ENCODE data around the gene CALHM4.

Gene CALHM4

DNA sequence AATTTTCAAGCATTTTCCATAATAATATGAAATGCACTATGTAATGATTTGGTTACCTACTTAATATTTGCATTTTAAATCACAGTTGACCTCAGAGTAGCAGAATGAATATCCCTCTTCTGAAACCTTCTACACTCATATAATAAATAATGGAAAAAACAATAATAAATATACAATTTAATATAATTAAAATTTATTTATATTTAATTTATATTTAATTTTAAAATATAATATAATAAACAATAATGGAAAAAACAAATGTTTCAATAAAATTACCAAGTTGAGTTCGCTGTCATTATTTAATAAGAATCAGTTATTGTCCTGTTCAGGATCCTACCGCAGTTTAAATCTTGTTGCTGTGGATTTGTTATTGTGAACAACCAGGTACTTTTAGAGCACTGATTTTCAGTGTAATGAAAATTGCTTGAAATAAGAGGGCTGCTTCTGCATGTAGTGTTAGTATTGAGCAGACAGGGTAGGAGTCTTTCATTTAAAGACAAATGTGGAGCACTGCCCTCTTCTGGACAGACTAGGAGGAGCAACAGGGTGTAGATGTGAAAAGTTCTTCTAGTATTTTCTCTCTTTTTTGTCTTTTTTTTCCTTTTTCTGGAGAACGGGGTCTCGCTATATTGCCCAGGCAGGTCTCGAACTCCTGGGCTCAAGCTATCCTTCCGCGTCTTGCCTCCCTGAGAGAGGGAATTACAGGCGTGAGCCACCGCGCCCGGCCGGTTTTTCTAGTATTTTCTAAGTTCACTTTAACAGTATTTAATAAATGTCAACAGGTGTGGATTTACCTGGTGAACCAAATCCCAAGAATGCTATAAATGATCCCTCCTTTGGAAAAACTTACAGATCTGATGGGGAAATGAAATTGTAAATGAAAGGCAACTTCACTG lies 21.6 kb upstream of the CALHM4 start:
- no peak overlapping the region for H2BK12ac ChIP-seq (ENCODE audit: low read length)
- H3K4me3 ChIP-seq (ENCODE audit: low read length in 2 of 2) = no peak overlapping the region
- H2BK15ac ChIP-seq (ENCODE audit: low read length) = no peak overlapping the region
- no peak overlapping the region for H3K9ac ChIP-seq (ENCODE audit: low read depth, low read length, poor library complexity)
- H3K79me1 ChIP-seq (ENCODE audit: low read depth, low read length) = no peaks in the 10 kb centered on the region
- H3K27ac ChIP-seq (replicated peaks; ENCODE audit: low read length) = no peak overlapping the region
- H4K91ac ChIP-seq (ENCODE audit: low read depth, low read length, poor library complexity) = no peak overlapping the region
- no peak overlapping the region for H3K14ac ChIP-seq (ENCODE audit: low read length)
- H2AK5ac ChIP-seq (ENCODE audit: low read depth, low read length) = no peak overlapping the region
- H2AFZ ChIP-seq (ENCODE audit: low read length) = no peak overlapping the region
- no peaks in the 10 kb centered on the region for H3K27me3 ChIP-seq (ENCODE audit: control insufficient read depth in 3 of 3, insufficient read depth in 3 of 3, low read depth in 1 of 3, low read length in 3 of 3)
- H3K18ac ChIP-seq (ENCODE audit: low read length) = no peak overlapping the region
- no peak overlapping the region for H3K4ac ChIP-seq (ENCODE audit: low read length)
- no peaks in the 10 kb centered on the region for H3K36me3 ChIP-seq (replicated peaks in 1 of 2; ENCODE audit: control insufficient read depth in 2 of 2, insufficient read depth in 2 of 2, low read length in 2 of 2)
- DNase-seq (ENCODE audit: low spot score) = peak; percentile 54
- no CpG with 5 or more reads among the region's 12 CpGs for WGBS, 2 donors (ENCODE audit: extremely low coverage in 2 of 2, insufficient read length in 2 of 2, insufficient replicate concordance in 1 of 2)
- H3K4me2 ChIP-seq (ENCODE audit: insufficient read depth, low read length, poor library complexity, severe bottlenecking) = no peak overlapping the region
- H3K23ac ChIP-seq (ENCODE audit: low read depth, low read length, poor library complexity) = no peak overlapping the region
- no peak overlapping the region for H2BK5ac ChIP-seq (ENCODE audit: low read length)
- H4K8ac ChIP-seq (ENCODE audit: low read depth, low read length) = no peak overlapping the region
- no peak overlapping the region for H2BK120ac ChIP-seq (ENCODE audit: low read depth, low read length)
- H3K9me3 ChIP-seq (replicated peaks in 1 of 2; ENCODE audit: control insufficient read depth in 2 of 2, insufficient read depth in 1 of 2, low read depth in 1 of 2, low read length in 2 of 2) = peaks cover 0 to under 1% of the 10 kb centered on the region in 2 donors
- peaks cover 13 to 19% of the 10 kb centered on the region in 2 donors for H3K4me1 ChIP-seq (ENCODE audit: control insufficient read depth in 2 of 2, insufficient read depth in 1 of 2, low read depth in 1 of 2, low read length in 2 of 2)

DNA sequence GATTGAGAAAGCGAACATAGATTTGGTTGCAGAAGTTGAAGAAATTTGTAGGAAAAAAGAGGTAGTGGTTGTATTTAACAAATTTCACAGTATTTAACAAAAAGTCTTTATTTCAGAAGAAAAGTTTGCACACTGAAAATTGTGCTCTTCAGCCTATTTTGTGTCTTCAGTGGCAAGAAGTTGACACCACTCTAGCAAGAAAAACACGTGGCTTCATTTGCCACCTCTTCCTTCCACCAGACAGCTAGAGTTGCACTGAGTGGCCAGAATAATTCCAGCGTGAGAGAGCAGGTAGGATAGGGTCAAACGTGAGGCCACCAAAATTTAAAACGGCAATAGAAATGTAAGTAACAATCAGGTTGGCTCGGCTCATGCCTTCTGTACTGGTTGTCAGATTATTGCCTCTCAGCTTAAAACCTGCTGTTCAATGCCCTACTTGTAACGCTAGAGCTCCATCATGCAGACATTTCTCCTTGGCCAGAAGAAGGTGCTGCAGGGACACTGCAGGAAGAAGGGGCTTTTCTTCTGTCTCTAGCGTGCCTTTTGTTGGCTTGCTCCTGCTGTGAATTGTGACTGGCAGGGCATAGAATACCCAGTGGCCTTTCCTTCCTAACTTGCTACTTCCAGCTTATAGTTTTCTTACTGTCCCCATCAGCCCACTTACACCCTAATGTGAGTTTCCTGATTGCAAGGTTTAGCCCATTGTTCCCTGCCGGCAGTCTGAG lies 20.2 kb upstream of the CALHM4 start:
- Histone ChIP-seq H3K79me1 (ENCODE audit: low read depth, low read length) (no peaks in the 10 kb centered on the region), H3K23ac (ENCODE audit: low read depth, low read length, poor library complexity) (no peak overlapping the region), H3K14ac (ENCODE audit: low read length) (no peak overlapping the region), H4K91ac (ENCODE audit: low read depth, low read length, poor library complexity) (no peak overlapping the region), H3K4me2 (ENCODE audit: insufficient read depth, low read length, poor library complexity, severe bottlenecking) (no peak overlapping the region), H3K9ac (ENCODE audit: low read depth, low read length, poor library complexity) (no peak overlapping the region), H3K27ac (replicated peaks; ENCODE audit: low read length) (no peak overlapping the region), H3K36me3 (replicated peaks in 1 of 2; ENCODE audit: control insufficient read depth in 2 of 2, insufficient read depth in 2 of 2, low read length in 2 of 2) (no peaks in the 10 kb centered on the region), H3K4me3 (ENCODE audit: low read length in 2 of 2) (peak overlapping the region in 1 of 2 donors; percentile 11), H2BK12ac (ENCODE audit: low read length) (no peak overlapping the region), H3K4me1 (ENCODE audit: control insufficient read depth in 2 of 2, insufficient read depth in 1 of 2, low read depth in 1 of 2, low read length in 2 of 2) (peaks cover 13 to 19% of the 10 kb centered on the region in 2 donors), H4K8ac (ENCODE audit: low read depth, low read length) (no peak overlapping the region), H2AFZ (ENCODE audit: low read length) (peak overlapping the region; percentile 87), H2BK15ac (ENCODE audit: low read length) (no peak overlapping the region), H2AK5ac (ENCODE audit: low read depth, low read length) (no peak overlapping the region), H3K18ac (ENCODE audit: low read length) (no peak overlapping the region), H3K9me3 (replicated peaks in 1 of 2; ENCODE audit: control insufficient read depth in 2 of 2, insufficient read depth in 1 of 2, low read depth in 1 of 2, low read length in 2 of 2) (peaks cover 0 to 2% of the 10 kb centered on the region in 2 donors), H2BK120ac (ENCODE audit: low read depth, low read length) (no peak overlapping the region), H3K4ac (ENCODE audit: low read length) (no peak overlapping the region), H2BK5ac (ENCODE audit: low read length) (no peak overlapping the region), H3K27me3 (ENCODE audit: control insufficient read depth in 3 of 3, insufficient read depth in 3 of 3, low read depth in 1 of 3, low read length in 3 of 3) (no peaks in the 10 kb centered on the region)
- 100% methylated on average over 1 of the region's 9 CpGs; no CpG with 5 or more reads in 1 of the 2 donors for WGBS, 2 donors (ENCODE audit: extremely low coverage in 2 of 2, insufficient read length in 2 of 2, insufficient replicate concordance in 1 of 2)
- no peak for DNase-seq (ENCODE audit: low spot score)

DNA sequence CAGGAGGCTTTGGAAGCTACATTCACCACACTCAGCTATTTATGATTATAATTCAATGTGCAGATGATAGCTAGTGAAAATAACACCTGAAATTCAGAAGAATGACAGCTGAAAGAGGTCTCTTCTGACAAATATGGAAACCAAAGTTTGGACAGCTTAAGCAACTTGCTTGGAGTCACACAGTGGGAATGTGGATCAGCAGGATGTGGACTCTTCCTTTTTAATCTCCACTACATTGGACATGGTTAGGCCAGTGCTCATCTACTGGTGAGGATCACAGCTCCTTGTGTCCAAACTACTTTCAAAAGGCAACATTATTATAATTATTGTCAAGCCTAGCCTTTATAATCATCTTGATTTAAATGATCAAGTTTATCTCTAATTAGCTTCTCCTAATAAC lies 18.4 kb upstream of the CALHM4 start:
- Histone ChIP-seq H4K91ac (ENCODE audit: low read depth, low read length, poor library complexity) (no peak overlapping the region), H3K27ac (replicated peaks; ENCODE audit: low read length) (no peak overlapping the region), H3K18ac (ENCODE audit: low read length) (no peak overlapping the region), H2BK15ac (ENCODE audit: low read length) (no peak overlapping the region), H2BK120ac (ENCODE audit: low read depth, low read length) (no peak overlapping the region), H2BK5ac (ENCODE audit: low read length) (no peak overlapping the region), H3K79me1 (ENCODE audit: low read depth, low read length) (no peaks in the 10 kb centered on the region), H3K36me3 (replicated peaks in 1 of 2; ENCODE audit: control insufficient read depth in 2 of 2, insufficient read depth in 2 of 2, low read length in 2 of 2) (no peaks in the 10 kb centered on the region), H3K27me3 (ENCODE audit: control insufficient read depth in 3 of 3, insufficient read depth in 3 of 3, low read depth in 1 of 3, low read length in 3 of 3) (no peaks in the 10 kb centered on the region), H3K14ac (ENCODE audit: low read length) (no peak overlapping the region), H2AFZ (ENCODE audit: low read length) (peak overlapping the region; percentile 21), H2AK5ac (ENCODE audit: low read depth, low read length) (no peak overlapping the region), H2BK12ac (ENCODE audit: low read length) (no peak overlapping the region), H3K9ac (ENCODE audit: low read depth, low read length, poor library complexity) (no peak overlapping the region), H3K4me2 (ENCODE audit: insufficient read depth, low read length, poor library complexity, severe bottlenecking) (no peak overlapping the region), H3K9me3 (replicated peaks in 1 of 2; ENCODE audit: control insufficient read depth in 2 of 2, insufficient read depth in 1 of 2, low read depth in 1 of 2, low read length in 2 of 2) (peaks cover 0 to 2% of the 10 kb centered on the region in 2 donors), H3K23ac (ENCODE audit: low read depth, low read length, poor library complexity) (no peak overlapping the region), H3K4ac (ENCODE audit: low read length) (no peak overlapping the region), H3K4me3 (ENCODE audit: low read length in 2 of 2) (no peak overlapping the region), H4K8ac (ENCODE audit: low read depth, low read length) (no peak overlapping the region), H3K4me1 (ENCODE audit: control insufficient read depth in 2 of 2, insufficient read depth in 1 of 2, low read depth in 1 of 2, low read length in 2 of 2) (peaks cover 7 to 15% of the 10 kb centered on the region in 2 donors)
- no peak for DNase-seq (ENCODE audit: low spot score)

DNA sequence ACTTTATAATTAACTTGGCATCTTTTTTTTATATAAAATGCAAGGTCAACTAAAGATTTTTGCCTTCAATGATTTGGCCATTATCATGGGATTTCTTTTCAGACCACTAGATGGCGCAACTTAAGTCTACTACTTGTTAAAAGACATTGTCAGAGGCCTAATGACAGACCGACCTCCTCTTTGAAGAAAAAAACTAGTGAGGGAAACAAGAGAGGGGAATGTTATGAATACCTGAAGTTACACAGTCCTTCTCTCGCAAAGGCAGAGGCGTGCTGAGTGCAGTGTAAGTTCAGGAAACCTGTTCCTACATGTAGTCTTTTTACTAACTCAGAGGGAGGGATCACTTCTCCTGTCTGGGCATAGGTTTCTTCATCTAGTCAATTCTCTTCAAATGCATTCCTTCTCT lies 17.3 kb upstream of the CALHM4 start:
- Histone ChIP-seq H2BK15ac (ENCODE audit: low read length) (no peak overlapping the region), H3K18ac (ENCODE audit: low read length) (no peak overlapping the region), H3K4me1 (ENCODE audit: control insufficient read depth in 2 of 2, insufficient read depth in 1 of 2, low read depth in 1 of 2, low read length in 2 of 2) (peaks cover 5 to 8% of the 10 kb centered on the region in 2 donors), H2AFZ (ENCODE audit: low read length) (peak overlapping the region; percentile 79), H3K27ac (replicated peaks; ENCODE audit: low read length) (no peak overlapping the region), H2AK5ac (ENCODE audit: low read depth, low read length) (no peak overlapping the region), H3K4ac (ENCODE audit: low read length) (no peak overlapping the region), H3K9me3 (replicated peaks in 1 of 2; ENCODE audit: control insufficient read depth in 2 of 2, insufficient read depth in 1 of 2, low read depth in 1 of 2, low read length in 2 of 2) (peaks cover 0 to 2% of the 10 kb centered on the region in 2 donors), H3K27me3 (ENCODE audit: control insufficient read depth in 3 of 3, insufficient read depth in 3 of 3, low read depth in 1 of 3, low read length in 3 of 3) (no peaks in the 10 kb centered on the region), H3K14ac (ENCODE audit: low read length) (no peak overlapping the region), H4K91ac (ENCODE audit: low read depth, low read length, poor library complexity) (no peak overlapping the region), H2BK5ac (ENCODE audit: low read length) (no peak overlapping the region), H3K36me3 (replicated peaks in 1 of 2; ENCODE audit: control insufficient read depth in 2 of 2, insufficient read depth in 2 of 2, low read length in 2 of 2) (no peaks in the 10 kb centered on the region), H3K23ac (ENCODE audit: low read depth, low read length, poor library complexity) (no peak overlapping the region), H2BK12ac (ENCODE audit: low read length) (no peak overlapping the region), H2BK120ac (ENCODE audit: low read depth, low read length) (no peak overlapping the region), H3K4me3 (ENCODE audit: low read length in 2 of 2) (no peak overlapping the region), H3K4me2 (ENCODE audit: insufficient read depth, low read length, poor library complexity, severe bottlenecking) (no peak overlapping the region), H4K8ac (ENCODE audit: low read depth, low read length) (no peak overlapping the region), H3K79me1 (ENCODE audit: low read depth, low read length) (no peaks in the 10 kb centered on the region), H3K9ac (ENCODE audit: low read depth, low read length, poor library complexity) (no peak overlapping the region)
- no CpG with 5 or more reads among the region's 4 CpGs for WGBS, 2 donors (ENCODE audit: extremely low coverage in 2 of 2, insufficient read length in 2 of 2, insufficient replicate concordance in 1 of 2)
- DNase-seq (ENCODE audit: low spot score) = peak; percentile 55

Measured in neuronal stem cell (in vitro differentiated cells).